GM21526 (cell line): ENCODE measurements around the gene SEPTIN6.
A peak's percentile ranks its signal among the peaks of the same experiment; 100 is the strongest.
"Not testable (repeated sequence)": the region's sequence is repeated elsewhere in the genome, so short reads cannot be mapped to it uniquely, and the experiment has no call there.

Experiments used
- ATAC-seq: cut with Tn5 transposase; IDR thresholded peaks from one replicate; pipeline ENCODE4 v1.9.1; 2021; ENCODE audit warnings: moderate library complexity; ENCODE audit not compliant: unreplicated experiment, low FRiP score

SEPTIN6 gene

GRCh38 chrX:119692191-119693039 lies 553 bp downstream of the SEPTIN6 start:
- peak; percentile 27 for ATAC-seq

- ATAC-seq, result no peak
Measured at GRCh38 chrX:119690921-119691716, 1.8 kb downstream of the SEPTIN6 start.

DNA sequence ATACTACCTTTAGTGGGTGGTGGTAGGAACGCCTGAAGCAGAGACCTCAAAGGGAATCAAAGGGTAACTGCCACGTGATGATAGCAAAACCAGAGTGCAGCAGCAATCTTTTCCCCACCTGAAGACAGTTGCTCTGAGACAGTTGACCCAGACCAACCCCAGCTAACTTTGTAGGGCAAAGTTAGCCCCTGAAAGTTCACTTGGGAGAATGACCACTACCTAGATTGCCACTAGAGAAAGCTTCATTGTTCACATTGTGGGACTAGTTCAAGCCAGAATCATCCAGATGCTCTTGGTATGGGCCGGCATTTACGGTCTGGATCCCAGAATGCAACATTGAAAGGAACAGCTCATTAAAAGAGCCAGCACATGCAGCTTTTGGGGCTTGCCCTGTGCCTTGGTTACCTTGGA lies 4.1 kb downstream of the SEPTIN6 start:
- no peak for ATAC-seq

DNA sequence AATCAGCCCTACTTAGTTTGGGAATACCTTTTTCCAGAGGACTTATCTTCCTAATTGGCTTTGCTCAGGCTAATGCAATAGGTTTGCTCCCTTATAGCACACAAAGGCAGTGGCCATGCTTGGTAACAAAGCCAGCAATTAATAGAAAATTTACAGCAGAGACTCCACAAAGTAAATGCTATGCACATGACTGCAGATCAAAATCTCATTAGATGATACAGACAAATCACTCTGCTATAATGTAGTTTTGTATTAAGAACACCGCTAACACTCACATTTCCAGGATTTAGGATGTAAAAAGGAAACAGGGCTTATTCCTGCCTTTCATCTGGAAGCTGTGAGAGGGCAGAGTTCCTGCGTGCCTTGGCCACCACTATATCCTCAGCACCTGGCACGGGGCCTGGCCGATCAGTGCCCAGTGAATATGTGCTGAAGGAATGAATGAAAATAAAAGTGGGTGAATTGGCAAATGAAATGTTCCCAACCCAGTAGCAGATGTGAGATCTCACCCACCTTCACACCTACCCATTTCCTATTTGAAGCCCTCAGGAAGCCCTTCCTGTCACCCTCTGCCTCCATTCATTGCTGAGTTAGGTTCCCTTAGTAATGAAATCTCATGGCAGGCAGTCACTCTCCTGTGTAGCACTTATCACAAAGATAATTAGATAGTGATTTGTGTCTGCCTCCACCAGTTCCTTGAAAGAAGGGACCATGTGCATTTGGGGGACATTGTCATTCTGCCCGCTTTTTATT lies 5.1 kb downstream of the SEPTIN6 start:
- no peak for ATAC-seq

DNA sequence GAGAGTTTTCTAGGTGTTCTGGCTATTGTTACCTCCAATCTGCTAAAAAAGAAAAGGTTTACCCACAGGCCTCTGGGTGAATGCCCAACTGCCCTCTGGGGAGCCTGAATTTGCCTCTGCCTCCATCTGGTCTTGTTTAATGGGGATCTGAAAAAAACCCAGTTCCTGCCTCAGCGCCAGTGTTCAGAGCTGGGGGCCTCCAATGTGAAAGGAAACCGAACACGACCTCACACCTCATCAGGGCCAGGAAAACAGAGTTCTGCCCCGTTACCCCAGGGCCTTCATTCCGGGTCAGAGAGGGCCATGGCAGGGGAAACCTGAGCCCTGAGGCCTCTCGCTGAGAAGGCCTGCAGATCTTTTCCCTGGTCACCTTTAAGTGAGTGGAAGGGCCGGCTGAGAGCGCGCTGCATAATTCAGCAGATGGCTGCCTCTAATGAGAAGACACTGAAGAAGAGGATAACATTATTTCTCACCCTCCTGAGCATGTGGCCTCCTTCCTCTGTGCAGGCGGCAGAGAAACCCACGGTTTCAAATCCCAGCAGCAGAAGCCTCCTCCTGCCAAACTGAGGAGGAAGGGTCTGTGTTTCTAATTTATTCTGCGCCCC lies 6.8 kb downstream of the SEPTIN6 start:
- ATAC-seq, result peak; percentile 29

- peak; percentile 45 for ATAC-seq
Measured at GRCh38 chrX:119685225-119686066, 7.5 kb downstream of the SEPTIN6 start.

DNA sequence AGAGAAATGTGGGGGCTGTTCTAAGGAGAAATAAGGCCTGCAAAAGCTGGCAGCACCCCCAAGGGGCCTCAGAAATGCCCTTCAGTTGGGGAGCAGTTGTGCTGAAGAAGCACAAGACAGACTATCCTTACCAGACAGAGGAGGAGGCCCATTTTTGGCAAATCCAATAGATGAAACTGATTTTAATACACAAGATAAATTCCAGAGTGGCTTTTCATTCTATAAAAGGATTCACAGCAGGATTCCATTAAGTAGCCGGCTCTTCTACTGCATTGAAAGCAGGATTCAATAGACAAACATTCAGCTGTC lies 8.1 kb downstream of the SEPTIN6 start:
- ATAC-seq, result no peak

DNA sequence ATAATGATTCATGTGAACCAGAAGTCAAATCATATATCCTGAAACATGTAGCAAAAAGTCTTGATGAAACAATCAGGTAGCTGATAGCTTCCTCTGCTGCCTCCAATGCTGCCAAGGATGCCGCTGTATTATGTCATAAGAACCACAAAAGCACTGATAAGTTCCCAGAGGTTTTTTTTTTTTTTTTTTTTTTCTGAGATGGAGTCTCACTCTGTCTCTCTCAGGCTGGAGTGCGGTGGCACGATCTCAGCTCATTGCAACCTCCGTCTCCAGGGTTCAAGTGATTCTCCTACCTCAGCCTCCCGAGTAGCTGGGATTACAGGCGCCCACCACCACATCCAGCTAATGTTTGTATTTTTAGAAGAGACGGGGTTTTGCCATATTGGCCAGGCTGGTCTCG lies 8.7 kb downstream of the SEPTIN6 start:
- ATAC-seq, result not testable (repeated sequence)

DNA sequence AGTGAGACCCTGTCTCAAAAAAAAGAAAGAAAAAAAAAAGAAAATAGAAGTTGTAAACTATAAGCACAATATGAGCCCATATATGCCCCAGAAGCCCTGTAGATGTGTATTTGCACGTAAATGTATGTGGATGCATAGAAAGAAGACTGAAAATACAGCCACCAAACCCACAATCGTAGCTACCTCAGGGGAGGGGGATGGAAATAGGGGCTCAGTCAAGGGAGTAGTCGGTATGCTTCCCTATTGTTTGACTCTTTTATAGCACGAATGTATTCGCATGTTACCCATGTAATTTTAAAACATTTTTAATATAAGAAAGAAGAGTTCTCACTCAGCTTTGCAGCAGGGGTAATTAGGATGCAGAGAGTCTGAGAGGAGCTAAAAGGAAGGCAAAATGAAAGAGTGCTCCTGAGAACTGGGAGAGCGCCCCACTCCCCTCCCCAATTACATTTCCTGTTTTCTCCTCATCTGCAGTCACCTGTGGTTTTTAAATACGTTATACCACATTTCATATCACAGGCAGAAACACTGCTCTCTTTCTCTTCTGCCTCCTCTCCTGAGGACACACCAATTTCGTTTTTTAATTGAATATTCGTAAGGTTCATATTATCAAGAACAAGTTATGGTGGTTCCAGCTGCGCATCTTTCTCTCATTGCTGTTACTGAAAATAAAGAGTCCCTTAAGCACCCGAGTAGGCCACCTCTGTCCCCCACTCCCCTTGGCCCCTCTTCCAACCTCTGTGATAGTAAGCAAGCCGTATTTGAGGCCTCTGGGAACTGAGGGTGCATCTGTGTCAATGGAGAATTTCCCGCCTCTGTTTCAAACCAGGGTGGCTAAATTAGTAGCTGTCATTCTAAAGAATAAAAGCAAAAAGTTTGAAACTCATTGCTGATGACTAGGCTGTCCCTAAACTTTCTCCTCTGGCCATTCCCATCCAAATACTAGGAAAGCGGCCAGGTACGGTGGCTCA lies 10.7 kb downstream of the SEPTIN6 start:
- peak; percentile 33 for ATAC-seq

- ATAC-seq, result no peak
Measured at GRCh38 chrX:119677654-119677981, 15.3 kb downstream of the SEPTIN6 start.

DNA sequence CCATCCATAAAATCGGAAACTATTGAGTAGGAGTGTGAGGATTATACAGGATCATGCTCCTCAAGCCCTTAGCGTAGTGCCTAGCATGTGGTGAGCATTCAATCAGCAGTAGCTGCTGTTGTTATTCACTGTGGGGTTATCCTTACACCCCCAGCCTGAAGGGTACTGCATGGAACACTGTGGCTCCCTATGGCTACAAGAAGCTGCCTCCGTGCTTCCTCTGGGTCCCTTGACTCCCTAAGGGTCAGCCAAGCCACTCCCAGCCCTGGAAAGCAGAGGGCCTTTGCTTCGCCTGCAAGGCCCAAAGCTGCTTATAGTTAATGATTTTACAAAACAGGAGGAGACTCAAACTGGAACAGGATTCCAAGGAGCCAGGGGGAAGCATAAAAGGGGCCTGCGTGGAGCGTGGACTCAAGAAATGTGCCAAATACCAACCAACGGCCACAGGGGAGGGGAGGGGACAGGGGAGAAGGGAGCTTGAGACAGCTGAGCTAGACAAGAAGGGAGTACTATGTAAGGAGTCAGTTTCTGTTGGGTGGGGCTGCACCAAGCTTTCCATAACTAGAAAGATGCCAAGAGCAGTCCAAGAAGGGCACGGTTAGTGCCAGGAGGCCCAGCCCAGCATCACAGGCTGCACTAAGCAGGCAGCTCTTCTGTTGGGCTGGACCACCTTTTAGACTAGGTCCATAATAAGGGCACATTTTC lies 15.9 kb downstream of the SEPTIN6 start:
- no peak for ATAC-seq

GRCh38 chrX:119673336-119673735 lies 19.6 kb downstream of the SEPTIN6 start:
- ATAC-seq, result no peak

GRCh38 chrX:119672426-119672825 lies 20.5 kb downstream of the SEPTIN6 start:
- no peak for ATAC-seq

- ATAC-seq, result no peak
Measured at GRCh38 chrX:119669424-119670037, 23.4 kb downstream of the SEPTIN6 start.

DNA sequence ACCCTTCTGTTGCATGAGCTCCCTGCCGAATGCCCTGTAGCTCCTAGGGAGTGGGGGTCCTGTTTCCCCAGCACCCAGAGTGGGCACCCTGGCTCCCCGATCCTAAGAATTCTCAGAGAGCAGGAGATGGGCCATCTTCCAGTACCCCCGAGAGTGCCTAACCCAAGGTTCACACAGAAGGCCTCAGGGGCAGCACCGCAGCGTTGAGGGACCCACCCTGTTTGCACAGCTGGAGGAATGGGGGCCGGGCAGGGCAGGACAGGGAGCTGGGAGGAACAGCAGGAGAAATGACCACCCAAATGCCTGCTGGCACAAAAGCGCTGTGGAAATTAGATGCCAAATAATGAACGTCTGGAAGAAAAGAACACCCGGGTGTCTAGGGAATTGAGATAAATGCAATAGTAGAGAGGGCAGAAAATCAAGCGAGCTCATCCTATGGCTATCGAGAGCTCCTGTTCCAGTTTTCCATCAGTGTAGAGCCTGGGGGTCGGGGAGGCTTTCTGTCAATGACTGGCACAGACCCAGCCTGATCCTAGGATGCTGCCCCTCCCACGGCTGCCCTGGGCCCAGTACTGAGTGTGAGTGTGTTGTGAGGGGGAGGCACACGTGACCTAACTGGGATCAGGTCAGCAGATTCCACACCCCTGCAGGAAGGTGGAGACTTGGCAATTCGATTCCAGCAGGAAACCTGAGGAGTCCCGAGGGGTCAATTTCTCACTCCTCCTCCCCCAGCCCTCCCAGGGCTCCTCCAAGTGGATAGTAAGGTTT lies 25.7 kb downstream of the SEPTIN6 start:
- ATAC-seq, result no peak

DNA sequence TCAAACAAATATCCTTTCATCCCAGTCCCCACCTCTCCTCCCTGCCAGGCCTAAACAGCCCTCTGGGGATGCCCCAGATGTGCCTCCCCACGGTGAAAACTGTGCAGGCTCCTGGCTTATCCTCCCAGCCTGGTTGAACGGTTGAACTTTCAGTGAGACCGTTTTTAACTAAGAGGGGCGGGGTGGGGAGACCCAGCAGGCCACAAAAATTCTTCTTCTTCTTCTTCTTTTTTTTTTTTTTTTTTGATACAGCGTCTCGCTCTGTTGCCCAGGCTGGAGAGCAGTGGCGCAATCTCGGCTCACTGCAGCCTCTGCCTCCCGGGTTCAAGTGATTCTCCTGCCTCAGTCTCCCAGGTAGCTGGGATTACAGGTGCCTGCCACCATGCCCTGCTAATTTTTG lies 28.1 kb downstream of the SEPTIN6 start:
- not testable (repeated sequence) for ATAC-seq

DNA sequence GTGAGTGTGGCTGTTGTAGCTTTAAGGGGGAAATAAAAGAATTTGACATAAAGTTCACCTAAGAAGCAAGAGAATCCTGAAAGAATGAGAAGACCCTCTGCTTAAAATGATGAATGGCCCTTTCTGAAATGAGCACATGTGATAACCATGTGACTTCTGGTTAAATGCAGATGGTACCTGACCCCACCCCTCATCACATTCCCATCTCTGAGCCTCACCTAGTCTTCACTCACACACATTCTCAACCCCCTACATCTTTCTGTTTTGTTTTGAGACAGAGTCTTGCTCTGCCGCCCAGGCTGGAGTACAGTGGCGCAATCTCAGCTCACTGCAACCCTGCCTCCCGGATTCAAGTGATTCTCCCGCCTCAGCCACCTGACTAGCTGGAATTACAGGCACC lies 31.5 kb downstream of the SEPTIN6 start:
- ATAC-seq, result no peak
